ENCODE results near the gene LIN9.

The LIN9 gene

GRCh38 chr1:226318471-226318870, 9.5 kb upstream of the LIN9 start:
- DNase-seq (ENCODE audit: low spot score): no peak

GRCh38 chr1:226314055-226314454, 5.1 kb upstream of the LIN9 start:
- no peak for DNase-seq (ENCODE audit: low spot score)

GRCh38 chr1:226312065-226312464, 3.1 kb upstream of the LIN9 start:
- DNase-seq (ENCODE audit: low spot score): no peak

- no peak for DNase-seq (ENCODE audit: low spot score)
Observed at GRCh38 chr1:226311376-226311775, 2.4 kb upstream of the LIN9 start.

GRCh38 chr1:226310637-226311195, 1.8 kb upstream of the LIN9 start:
- no peak for DNase-seq (ENCODE audit: low spot score)

- DNase-seq (ENCODE audit: low spot score): no peak
Observed at GRCh38 chr1:226310245-226310540, 1.2 kb upstream of the LIN9 start.

- DNase-seq (ENCODE audit: low spot score): peak; percentile 74
Observed at GRCh38 chr1:226309398-226310244, 657 bp upstream of the LIN9 start.

- DNase-seq (ENCODE audit: low spot score): no peak
Observed at GRCh38 chr1:226308166-226308722, 720 bp downstream of the LIN9 start.

- DNase-seq (ENCODE audit: low spot score): no peak
Observed at GRCh38 chr1:226306425-226306824, 2.5 kb downstream of the LIN9 start.

GRCh38 chr1:226305184-226305583, 3.8 kb downstream of the LIN9 start:
- DNase-seq (ENCODE audit: low spot score): no peak

- no peak for DNase-seq (ENCODE audit: low spot score)
Observed at GRCh38 chr1:226304291-226304955, 4.5 kb downstream of the LIN9 start.

GRCh38 chr1:226302731-226303130, 6.2 kb downstream of the LIN9 start:
- DNase-seq (ENCODE audit: low spot score): no peak

- DNase-seq (ENCODE audit: low spot score): no peak
Observed at GRCh38 chr1:226296911-226297310, 12.1 kb downstream of the LIN9 start.

- no peak for DNase-seq (ENCODE audit: low spot score)
Observed at GRCh38 chr1:226293553-226293920, 15.4 kb downstream of the LIN9 start.

- no peak for DNase-seq (ENCODE audit: low spot score)
Observed at GRCh38 chr1:226292874-226293552, 16.0 kb downstream of the LIN9 start.

GRCh38 chr1:226287587-226287986, 21.4 kb downstream of the LIN9 start:
- no peak for DNase-seq (ENCODE audit: low spot score)

GRCh38 chr1:226281058-226281457, 27.9 kb downstream of the LIN9 start:
- no peak for DNase-seq (ENCODE audit: low spot score)

- no peak for DNase-seq (ENCODE audit: low spot score)
Observed at GRCh38 chr1:226279498-226279897, 29.5 kb downstream of the LIN9 start.

- no peak for DNase-seq (ENCODE audit: low spot score)
Observed at GRCh38 chr1:226277897-226278296, 31.1 kb downstream of the LIN9 start.

GRCh38 chr1:226276987-226277386, 32.0 kb downstream of the LIN9 start:
- DNase-seq (ENCODE audit: low spot score): no peak

GRCh38 chr1:226276077-226276682, 32.8 kb downstream of the LIN9 start:
- DNase-seq (ENCODE audit: low spot score): no peak

- DNase-seq (ENCODE audit: low spot score): no peak
Observed at GRCh38 chr1:226274138-226274537, 34.8 kb downstream of the LIN9 start.
